Upper lobe of left lung (tissue), 4 donors: ENCODE data around the gene PALMD.

Source experiments
- EP300 ChIP-seq, 4 donors: sonication (generic); formaldehyde crosslinking; IDR thresholded peaks; one replicate each; pipeline ENCODE4 v1.5.1; 2017; ENCODE audit warnings: antibody characterized with exemption in 4 of 4, control low read depth in 2 of 4
- POLR2A ChIP-seq, 4 donors: fragments of 450-650 bp; IDR thresholded peaks; one replicate each; pipeline ENCODE4 v1.5.1; 2016 to 2017; ENCODE audit warnings: antibody characterized with exemption in 4 of 4, mild to moderate bottlenecking in 2 of 4
- POLR2AphosphoS5 ChIP-seq, 2 donors: sonication (generic); formaldehyde crosslinking; IDR thresholded peaks; one replicate each; pipeline ENCODE4 v1.5.1; 2017; ENCODE audit warnings: antibody characterized with exemption in 2 of 2
- TF ChIP-seq, protein P1 (sequence below), 6 experiments: fragments of 450-650 bp in 4 of 6; fragments of 200-600 bp in 2 of 6; sonication (generic) in 2 of 6; IDR thresholded peaks; one replicate each; pipeline ENCODE4 v1.5.1; 2016 to 2019; ENCODE audit warnings: antibody characterized with exemption in 6 of 6

GRCh38 chr1:99638853-99639252 is 7.1 kb upstream of the PALMD start:
- TF ChIP-seq, protein P1, sequence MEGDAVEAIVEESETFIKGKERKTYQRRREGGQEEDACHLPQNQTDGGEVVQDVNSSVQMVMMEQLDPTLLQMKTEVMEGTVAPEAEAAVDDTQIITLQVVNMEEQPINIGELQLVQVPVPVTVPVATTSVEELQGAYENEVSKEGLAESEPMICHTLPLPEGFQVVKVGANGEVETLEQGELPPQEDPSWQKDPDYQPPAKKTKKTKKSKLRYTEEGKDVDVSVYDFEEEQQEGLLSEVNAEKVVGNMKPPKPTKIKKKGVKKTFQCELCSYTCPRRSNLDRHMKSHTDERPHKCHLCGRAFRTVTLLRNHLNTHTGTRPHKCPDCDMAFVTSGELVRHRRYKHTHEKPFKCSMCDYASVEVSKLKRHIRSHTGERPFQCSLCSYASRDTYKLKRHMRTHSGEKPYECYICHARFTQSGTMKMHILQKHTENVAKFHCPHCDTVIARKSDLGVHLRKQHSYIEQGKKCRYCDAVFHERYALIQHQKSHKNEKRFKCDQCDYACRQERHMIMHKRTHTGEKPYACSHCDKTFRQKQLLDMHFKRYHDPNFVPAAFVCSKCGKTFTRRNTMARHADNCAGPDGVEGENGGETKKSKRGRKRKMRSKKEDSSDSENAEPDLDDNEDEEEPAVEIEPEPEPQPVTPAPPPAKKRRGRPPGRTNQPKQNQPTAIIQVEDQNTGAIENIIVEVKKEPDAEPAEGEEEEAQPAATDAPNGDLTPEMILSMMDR (IDR thresholded peaks at IDR 0.05), result no peak
- TF ChIP-seq POLR2A (IDR thresholded peaks at IDR 0.05) (no peak), EP300 (IDR thresholded peaks at IDR 0.05) (no peak), POLR2AphosphoS5 (IDR thresholded peaks at IDR 0.05) (no peak)
